Type B pancreatic cell (in vitro differentiated cells): ENCODE results near the gene RUNDC1. TPM values are rescaled to one million over a fixed set of nuclear protein-coding genes. Genes with fewer than 3 reads are reported as not detected.
"Not testable (repeated sequence)": the region's sequence is repeated elsewhere in the genome, so short reads cannot be mapped to it uniquely, and the experiment has no call there.

Experiments used
- DNase-seq: peaks from one replicate; pipeline ENCODE4 v3.0.0; 2021; ENCODE audit warnings: mixed read lengths; ENCODE audit not compliant: unreplicated experiment; ENCODE audit errors: extremely low spot score
- H3K27ac Mint-ChIP-seq: 2 replicates; pipeline ENCODE4 v1.8.0; 2021; ENCODE audit warnings: mild to moderate bottlenecking, mixed read lengths
- H3K27me3 Mint-ChIP-seq: 2 replicates; pipeline ENCODE4 v1.8.0; 2021; ENCODE audit warnings: mixed read lengths
- H3K36me3 Mint-ChIP-seq: 2 replicates; pipeline ENCODE4 v1.8.0; 2021; ENCODE audit warnings: mixed read lengths
- H3K4me1 Mint-ChIP-seq: one replicate; pipeline ENCODE4 v1.8.0; 2021; ENCODE audit warnings: mixed read lengths; ENCODE audit not compliant: unreplicated experiment
- H3K4me3 Mint-ChIP-seq: 2 replicates; pipeline ENCODE4 v1.8.0; 2021; ENCODE audit warnings: mild to moderate bottlenecking, mixed read lengths
- H3K9me3 Mint-ChIP-seq: 2 replicates; pipeline ENCODE4 v1.8.0; 2021; ENCODE audit warnings: mixed read lengths
- CTCF ChIP-seq: fragments of 200-600 bp; sonication (generic); conservative IDR thresholded peaks from 2 replicates; pipeline ENCODE4 v1.5.0; 2021; ENCODE audit warnings: antibody characterized with exemption, mild to moderate bottlenecking
- total RNA-seq: library from RNA; stranded (reverse); gene quantifications from 2 replicates; pipeline ENCODE4 v1.2.1, GENCODE V29; 2021; ENCODE audit warnings: low replicate concordance

Gene RUNDC1
- total RNA-seq, 1 donor from 2014 or later: 18.2 TPM

DNA sequence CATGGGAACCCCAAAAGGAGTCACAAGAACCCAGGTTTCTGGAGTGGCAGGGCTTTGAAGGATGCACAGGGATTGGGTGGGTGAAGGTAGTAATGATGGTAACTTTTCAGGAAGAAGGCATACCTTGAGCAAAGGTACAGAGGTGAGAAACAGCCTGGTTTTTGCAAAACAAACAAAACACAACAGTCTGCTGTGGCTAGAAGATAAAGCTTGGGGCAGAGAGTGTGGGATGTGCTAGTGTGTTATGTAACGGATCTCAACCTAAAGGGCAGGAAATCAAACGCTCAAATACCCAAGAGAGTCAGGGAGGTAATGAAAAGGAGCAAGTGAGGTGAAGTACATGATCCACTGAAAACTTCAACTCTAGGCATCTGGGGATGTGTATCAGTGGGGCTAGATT lies 5.1 kb upstream of the RUNDC1 start:
- peaks cover 4% of the 10 kb centered on the region for H3K4me1 Mint-ChIP-seq
- TF ChIP-seq CTCF: no peak
- peak overlapping the region; percentile 10 for H3K27ac Mint-ChIP-seq
- no peak overlapping the region for H3K4me3 Mint-ChIP-seq
- H3K9me3 Mint-ChIP-seq: no peaks in the 10 kb centered on the region
- no peak for DNase-seq
- H3K36me3 Mint-ChIP-seq: no peaks in the 10 kb centered on the region
- no peaks in the 10 kb centered on the region for H3K27me3 Mint-ChIP-seq

- H3K4me1 Mint-ChIP-seq, H3K36me3 Mint-ChIP-seq, H3K9me3 Mint-ChIP-seq, H3K27me3 Mint-ChIP-seq, H3K27ac Mint-ChIP-seq, DNase-seq, H3K4me3 Mint-ChIP-seq: not testable (repeated sequence)
Observed at GRCh38 chr17:42975701-42976100, 4.7 kb upstream of the RUNDC1 start.

GRCh38 chr17:42979511-42980273 lies 673 bp upstream of the RUNDC1 start, which contains the start of gene PTGES3L:
Gene PTGES3L, minus strand, starts transcription at chr17:42980080. Its CDS starts 27 bp downstream, at chr17:42980053.
- no peak for TF ChIP-seq CTCF
- Mint-ChIP-seq H3K4me3 (peak within 1 kb of the TSS; percentile 99), H3K4me1 (peaks cover 13% of the 10 kb centered on the region), H3K27ac (peak within 1 kb of the TSS; percentile 98), H3K27me3 (no peaks in the 10 kb centered on the region), H3K9me3 (no peaks in the 10 kb centered on the region), H3K36me3 (peaks cover 5% of the 10 kb centered on the region)
- no peak for DNase-seq

GRCh38 chr17:42980766-42981397 lies 517 bp downstream of the RUNDC1 start:
- no peaks in the 10 kb centered on the region for H3K27me3 Mint-ChIP-seq

GRCh38 chr17:42982266-42982665 lies 1.9 kb downstream of the RUNDC1 start:
- peak overlapping the region; percentile 99 for H3K4me3 Mint-ChIP-seq
- H3K4me1 Mint-ChIP-seq: peaks cover 13% of the 10 kb centered on the region
- DNase-seq: no peak
- no peak for TF ChIP-seq CTCF
- H3K27ac Mint-ChIP-seq: peak overlapping the region; percentile 58
- no peaks in the 10 kb centered on the region for H3K9me3 Mint-ChIP-seq
- peaks cover 5% of the 10 kb centered on the region for H3K36me3 Mint-ChIP-seq
- no peaks in the 10 kb centered on the region for H3K27me3 Mint-ChIP-seq

More at GRCh38 chr17:42980766-42981397, 517 bp downstream of the RUNDC1 start:
- peak; percentile 29 for TF ChIP-seq CTCF
- peak overlapping the region; percentile 98 for H3K27ac Mint-ChIP-seq
- no peaks in the 10 kb centered on the region for H3K9me3 Mint-ChIP-seq
- peaks cover 5% of the 10 kb centered on the region for H3K36me3 Mint-ChIP-seq
- DNase-seq: peak; percentile 74
- peaks cover 13% of the 10 kb centered on the region for H3K4me1 Mint-ChIP-seq
- H3K4me3 Mint-ChIP-seq: peak overlapping the region; percentile 99

- H3K27me3 Mint-ChIP-seq: no peaks in the 10 kb centered on the region
- H3K36me3 Mint-ChIP-seq: peaks cover 15% of the 10 kb centered on the region
- DNase-seq: no peak
- no peak overlapping the region for H3K27ac Mint-ChIP-seq
- H3K4me1 Mint-ChIP-seq: peaks cover 9% of the 10 kb centered on the region
- TF ChIP-seq CTCF: no peak
- no peaks in the 10 kb centered on the region for H3K9me3 Mint-ChIP-seq
- H3K4me3 Mint-ChIP-seq: no peak overlapping the region
Observed at GRCh38 chr17:42985225-42985624, 4.9 kb downstream of the RUNDC1 start.
